HUES64 (cell line): ENCODE measurements around the gene TNIK.
"Not testable (repeated sequence)": the region's sequence is repeated elsewhere in the genome, so short reads cannot be mapped to it uniquely, and the experiment has no call there.

Source experiments
- H3K27ac ChIP-seq: 2 replicates; pipeline ENCODE4 v1.7.0; 2013; ENCODE audit warnings: low read depth, low read length, inconsistent platforms
- H3K27me3 ChIP-seq: 2 replicates; pipeline ENCODE4 v1.6.1; 2013; ENCODE audit warnings: mild to moderate bottlenecking, low read length; ENCODE audit not compliant: insufficient read depth
- H3K36me3 ChIP-seq: 2 replicates; pipeline ENCODE4 v1.6.1; 2013; ENCODE audit warnings: mild to moderate bottlenecking, low read length; ENCODE audit not compliant: insufficient read depth
- H3K4me1 ChIP-seq: 2 replicates; pipeline ENCODE4 v1.6.1; 2013; ENCODE audit warnings: mild to moderate bottlenecking, low read length, moderate library complexity; ENCODE audit not compliant: insufficient read depth
- H3K4me3 ChIP-seq: 2 replicates; pipeline ENCODE4 v1.5.1; 2013; ENCODE audit warnings: mild to moderate bottlenecking, low read length, moderate library complexity
- H3K9ac ChIP-seq: 2 replicates; pipeline ENCODE4 v1.6.1; 2013; ENCODE audit warnings: mild to moderate bottlenecking, low read depth, low read length
- H3K9me3 ChIP-seq: 2 replicates; pipeline ENCODE4 v1.6.1; 2013; ENCODE audit warnings: low read depth, low read length; ENCODE audit not compliant: insufficient read depth
- WGBS: fragments of 150-250, 120-280 bp; methylation state at CpG from one replicate; pipeline ENCODE4 v1.1.7; 2013; ENCODE audit warnings: missing lambda C conversion rate; 5-methylcytosine and 5-hydroxymethylcytosine counted together

TNIK gene

GRCh38 chr3:171306631-171307030 is 153.6 kb downstream of the TNIK start:
- Histone ChIP-seq H3K36me3 (no peaks in the 10 kb centered on the region), H3K4me3 (no peak overlapping the region), H3K27ac (no peak overlapping the region), H3K27me3 (no peaks in the 10 kb centered on the region), H3K9me3 (no peaks in the 10 kb centered on the region), H3K4me1 (peaks cover 20% of the 10 kb centered on the region), H3K9ac (no peak overlapping the region)
- 49% methylated on average over 6 of the region's 6 CpGs for WGBS

- H3K4me1 ChIP-seq = peaks cover 18% of the 10 kb centered on the region
- not testable (repeated sequence) for H3K27ac ChIP-seq, H3K4me3 ChIP-seq, H3K9ac ChIP-seq, H3K36me3 ChIP-seq, H3K27me3 ChIP-seq, H3K9me3 ChIP-seq
- WGBS = 93% methylated on average over 3 of the region's 3 CpGs
Observed at GRCh38 chr3:171305823-171306222, 154.4 kb downstream of the TNIK start.

GRCh38 chr3:171304498-171304897 is 155.7 kb downstream of the TNIK start:
- not testable (repeated sequence) for H3K9ac ChIP-seq, H3K27me3 ChIP-seq, H3K4me1 ChIP-seq, H3K9me3 ChIP-seq, H3K36me3 ChIP-seq, H3K4me3 ChIP-seq, H3K27ac ChIP-seq
- WGBS = 90% methylated on average over 3 of the region's 4 CpGs

GRCh38 chr3:171304017-171304416 is 156.2 kb downstream of the TNIK start:
- H3K9ac ChIP-seq, H3K4me1 ChIP-seq, H3K4me3 ChIP-seq, H3K27me3 ChIP-seq, H3K9me3 ChIP-seq, H3K36me3 ChIP-seq, H3K27ac ChIP-seq: not testable (repeated sequence)
- no CpG with 5 or more reads among the region's 1 CpG for WGBS

- Histone ChIP-seq H3K9ac (no peak overlapping the region), H3K4me1 (0 out of 2 replicates have a peak, but pooled peaks cover 6% of the 10 kb centered on the region), H3K36me3 (no peaks in the 10 kb centered on the region), H3K27ac (no peak overlapping the region), H3K27me3 (no peaks in the 10 kb centered on the region), H3K4me3 (no peak overlapping the region), H3K9me3 (no peaks in the 10 kb centered on the region)
- WGBS = 100% methylated on average over 1 of the region's 1 CpG
Observed at GRCh38 chr3:171301998-171302397, 158.2 kb downstream of the TNIK start.

- no peaks in the 10 kb centered on the region for H3K27me3 ChIP-seq
- H3K27ac ChIP-seq = no peak overlapping the region
- H3K9ac ChIP-seq = no peak overlapping the region
- WGBS = no CpG with 5 or more reads among the region's 1 CpG
- no peaks in the 10 kb centered on the region for H3K9me3 ChIP-seq
- no peaks in the 10 kb centered on the region for H3K4me1 ChIP-seq
- H3K4me3 ChIP-seq = no peak overlapping the region
- H3K36me3 ChIP-seq = no peaks in the 10 kb centered on the region
Observed at GRCh38 chr3:171301002-171301401, 159.2 kb downstream of the TNIK start.

- Histone ChIP-seq H3K27ac (no peak overlapping the region), H3K4me1 (peaks cover 7% of the 10 kb centered on the region; the same call in 1 of the 2 replicates), H3K4me3 (no peak overlapping the region), H3K36me3 (no peaks in the 10 kb centered on the region), H3K9me3 (no peaks in the 10 kb centered on the region), H3K9ac (no peak overlapping the region), H3K27me3 (no peaks in the 10 kb centered on the region)
- WGBS = 0% methylated on average over 1 of the region's 1 CpG
Observed at GRCh38 chr3:171297951-171298350, 162.3 kb downstream of the TNIK start.

GRCh38 chr3:171297207-171297606 is 163.0 kb downstream of the TNIK start:
- H3K36me3 ChIP-seq = no peaks in the 10 kb centered on the region
- 100% methylated on average over 1 of the region's 2 CpGs for WGBS
- no peak overlapping the region for H3K9ac ChIP-seq
- H3K27ac ChIP-seq = no peak overlapping the region
- H3K4me3 ChIP-seq = no peak overlapping the region
- H3K9me3 ChIP-seq = no peaks in the 10 kb centered on the region
- peaks cover 7% of the 10 kb centered on the region; the same call in 1 of the 2 replicates for H3K4me1 ChIP-seq
- no peaks in the 10 kb centered on the region for H3K27me3 ChIP-seq

- Histone ChIP-seq H3K27me3 (no peaks in the 10 kb centered on the region), H3K9ac (no peak overlapping the region), H3K9me3 (no peaks in the 10 kb centered on the region), H3K36me3 (no peaks in the 10 kb centered on the region), H3K27ac (no peak overlapping the region), H3K4me1 (peaks cover 7% of the 10 kb centered on the region; the same call in 1 of the 2 replicates), H3K4me3 (no peak overlapping the region)
- WGBS = 81% methylated on average over 5 of the region's 5 CpGs
Observed at GRCh38 chr3:171295484-171296373, 164.5 kb downstream of the TNIK start.

- Histone ChIP-seq H3K27ac (no peak overlapping the region), H3K9ac (no peak overlapping the region), H3K27me3 (no peaks in the 10 kb centered on the region), H3K36me3 (no peaks in the 10 kb centered on the region), H3K4me3 (no peak overlapping the region), H3K4me1 (peaks cover 7% of the 10 kb centered on the region; the same call in 1 of the 2 replicates), H3K9me3 (no peaks in the 10 kb centered on the region)
- 89% methylated on average over 1 of the region's 1 CpG for WGBS
Observed at GRCh38 chr3:171293142-171293782, 166.9 kb downstream of the TNIK start.

GRCh38 chr3:171290680-171291079 is 169.5 kb downstream of the TNIK start:
- no peak overlapping the region for H3K4me3 ChIP-seq
- no peaks in the 10 kb centered on the region for H3K27me3 ChIP-seq
- 100% methylated on average over 2 of the region's 2 CpGs for WGBS
- H3K27ac ChIP-seq = no peak overlapping the region
- no peak overlapping the region for H3K9ac ChIP-seq
- H3K4me1 ChIP-seq = peaks cover 7% of the 10 kb centered on the region; the same call in 1 of the 2 replicates
- H3K36me3 ChIP-seq = no peaks in the 10 kb centered on the region
- no peaks in the 10 kb centered on the region for H3K9me3 ChIP-seq
